Muscle layer of duodenum (tissue), 2 donors: ENCODE measurements around the gene MAP4K2.

Experiments used
- H3K27ac ChIP-seq: one replicate; pipeline ENCODE4 v1.7.0; 2013; ENCODE audit warnings: mild to moderate bottlenecking, low read length
- H3K27me3 ChIP-seq: one replicate; pipeline ENCODE4 v1.7.0; 2013; ENCODE audit warnings: low read depth, mild to moderate bottlenecking, control low read depth, low read length
- H3K36me3 ChIP-seq, 2 donors: one replicate each; pipeline ENCODE4 v1.7.0; 2013; ENCODE audit warnings: low read length in 2 of 2, control low read depth in 1 of 2, mild to moderate bottlenecking in 1 of 2; ENCODE audit not compliant: insufficient read depth in 2 of 2, control insufficient read depth in 1 of 2
- H3K4me1 ChIP-seq, 2 donors: one replicate each; pipeline ENCODE4 v1.7.0; 2013; ENCODE audit warnings: low read length in 2 of 2, mild to moderate bottlenecking in 2 of 2, control low read depth in 1 of 2, moderate library complexity in 1 of 2; ENCODE audit not compliant: insufficient read depth in 2 of 2, control insufficient read depth in 1 of 2
- H3K4me3 ChIP-seq, 2 donors: one replicate each; pipeline ENCODE4 v1.7.0; 2013; ENCODE audit warnings: low read length in 2 of 2, low read depth in 1 of 2, mild to moderate bottlenecking in 1 of 2
- H3K9me3 ChIP-seq, 2 donors: one replicate each; pipeline ENCODE4 v1.7.0; 2013; ENCODE audit warnings: low read length in 2 of 2, control low read depth in 1 of 2, mild to moderate bottlenecking in 1 of 2; ENCODE audit not compliant: control insufficient read depth in 1 of 2
- donor health status: healthy.

MAP4K2 gene

DNA sequence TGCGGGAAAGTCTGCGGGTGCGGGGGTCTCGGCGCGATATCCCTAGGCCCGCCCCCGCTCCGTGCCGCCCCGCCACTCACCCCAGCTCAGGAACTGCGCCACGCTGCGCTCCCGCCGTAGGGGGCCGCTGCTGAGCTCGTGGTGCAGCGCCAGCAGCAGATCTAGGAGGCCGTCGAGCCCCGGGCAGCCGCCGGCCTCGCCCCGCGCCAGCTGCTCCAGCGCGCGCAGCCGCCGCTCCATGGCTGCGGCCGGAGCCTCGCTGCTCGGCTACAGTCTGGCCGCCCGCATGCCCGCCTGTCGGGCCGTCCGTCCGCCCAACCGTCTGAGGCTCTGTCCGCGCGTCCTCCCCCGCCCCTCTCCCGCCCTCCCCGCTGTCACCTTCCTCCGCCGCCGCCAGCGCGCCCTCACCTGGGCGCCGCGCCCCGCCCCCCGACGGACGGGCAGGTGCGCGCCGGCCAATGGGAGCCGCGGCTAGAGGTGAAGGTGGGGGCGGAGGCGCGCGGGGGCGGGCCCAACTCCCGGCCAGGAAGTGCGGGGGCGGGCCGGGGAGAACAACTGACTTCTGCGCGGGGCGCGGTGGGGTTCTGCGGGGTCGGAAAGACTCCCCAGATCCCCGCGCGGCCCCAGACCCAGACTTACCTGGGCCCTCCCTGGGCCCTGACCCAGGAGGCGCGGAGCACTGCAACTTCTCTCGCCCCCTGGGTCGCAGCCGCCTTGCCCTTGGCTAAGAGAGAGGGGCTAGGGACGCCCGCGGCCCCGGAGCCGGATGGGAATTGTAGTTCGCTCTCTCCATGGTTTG, 41.5 kb upstream of the MAP4K2 start, which contains the start of gene CDC42BPG:
Gene CDC42BPG (minus strand): TSS at position 324 of the 799 bp plus-strand sequence. CDS start 84 bp downstream, at position 240.
- H3K4me3 ChIP-seq, result peak within 1 kb of the TSS; percentile 48 to 54
- H3K27me3 ChIP-seq, result no peaks in the 10 kb centered on the region
- H3K36me3 ChIP-seq, result no peaks in the 10 kb centered on the region
- H3K9me3 ChIP-seq, result no peaks in the 10 kb centered on the region
- peak within 1 kb of the TSS; percentile 45 for H3K27ac ChIP-seq
- peaks cover 10 to 19% of the 10 kb centered on the region in 2 donors for H3K4me1 ChIP-seq

DNA sequence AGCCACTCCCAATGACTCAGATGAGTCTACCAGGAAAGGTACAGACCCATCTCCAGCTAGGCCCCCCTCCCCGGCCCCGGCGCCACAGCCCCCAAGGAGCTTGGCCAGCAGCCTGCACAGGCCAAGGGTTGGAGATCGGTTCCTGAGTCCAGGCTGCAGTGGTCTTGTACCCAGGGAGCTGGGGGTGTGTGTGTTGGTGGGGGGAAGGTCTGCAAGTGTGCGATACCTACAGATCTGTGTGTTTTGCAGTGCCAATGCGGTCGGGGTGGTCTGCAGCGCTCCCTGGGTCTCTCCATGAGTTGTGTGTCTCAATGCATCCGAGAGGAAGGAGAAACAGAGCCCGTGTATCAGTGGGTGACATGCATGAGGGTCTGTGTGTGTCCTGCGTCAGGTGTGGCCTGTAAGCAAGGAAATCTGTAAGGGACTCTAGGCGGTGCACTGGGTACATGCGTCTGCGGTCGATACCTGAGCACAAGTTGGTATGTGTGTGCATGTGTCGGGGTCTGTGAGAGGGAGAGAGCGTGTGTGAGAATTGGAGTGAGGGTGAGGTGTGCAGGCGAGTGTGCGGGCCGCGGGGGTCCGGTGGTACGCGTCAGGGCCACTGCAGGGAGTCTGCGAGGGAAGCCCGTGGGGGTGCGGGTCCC, 40.8 kb upstream of the MAP4K2 start:
- no peaks in the 10 kb centered on the region for H3K27me3 ChIP-seq
- H3K27ac ChIP-seq, result peak overlapping the region; percentile 45
- no peaks in the 10 kb centered on the region for H3K36me3 ChIP-seq
- peak overlapping the region; percentile 48 to 54 for H3K4me3 ChIP-seq
- H3K4me1 ChIP-seq, result peaks cover 10 to 19% of the 10 kb centered on the region in 2 donors
- H3K9me3 ChIP-seq, result no peaks in the 10 kb centered on the region

DNA sequence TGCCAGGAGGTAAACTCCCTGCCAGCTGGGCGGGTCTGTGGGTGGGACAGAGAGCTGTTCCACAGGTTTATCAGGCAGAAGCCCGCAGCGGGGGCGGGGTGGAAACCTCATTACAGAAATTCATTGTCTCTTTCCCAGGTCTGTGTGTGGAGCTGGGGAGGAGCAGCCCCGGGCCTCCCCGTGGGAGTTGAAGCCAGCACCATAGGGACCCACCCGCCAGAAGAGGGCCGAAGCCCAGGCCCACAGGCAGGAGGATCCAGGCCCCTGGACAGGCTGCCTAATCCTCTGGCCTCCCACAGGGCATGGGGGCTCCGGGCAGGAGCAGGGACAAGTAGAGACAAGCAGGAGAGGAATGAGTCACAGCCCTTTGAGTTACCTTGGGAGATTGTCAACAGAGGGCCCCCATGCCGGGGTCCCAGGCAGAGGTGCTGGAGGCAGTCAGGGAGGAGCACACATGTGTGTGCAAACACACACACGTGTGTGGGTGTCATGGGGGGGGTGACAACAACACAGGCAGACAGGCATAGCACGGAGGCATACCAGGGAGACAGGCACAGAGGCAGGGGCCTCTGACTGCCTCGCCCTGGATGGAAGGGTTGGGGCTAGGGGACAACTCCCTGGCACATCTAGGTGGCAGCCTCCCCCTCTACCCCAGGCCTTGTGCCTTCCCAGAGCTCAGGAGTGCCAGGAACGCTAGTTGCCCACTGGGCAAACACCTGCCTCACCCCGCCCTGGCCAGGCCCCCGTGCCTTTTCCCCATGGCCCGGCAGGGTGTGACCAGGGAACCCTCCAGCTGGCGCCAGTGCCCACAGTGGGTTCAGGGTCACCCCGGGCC, 40.1 kb upstream of the MAP4K2 start:
- no peaks in the 10 kb centered on the region for H3K9me3 ChIP-seq
- H3K4me3 ChIP-seq, result peak overlapping the region in 1 of 2 donors; percentile 42
- no peaks in the 10 kb centered on the region for H3K36me3 ChIP-seq
- no peak overlapping the region for H3K27ac ChIP-seq
- H3K4me1 ChIP-seq, result peaks cover 4 to 12% of the 10 kb centered on the region in 2 donors
- no peaks in the 10 kb centered on the region for H3K27me3 ChIP-seq

DNA sequence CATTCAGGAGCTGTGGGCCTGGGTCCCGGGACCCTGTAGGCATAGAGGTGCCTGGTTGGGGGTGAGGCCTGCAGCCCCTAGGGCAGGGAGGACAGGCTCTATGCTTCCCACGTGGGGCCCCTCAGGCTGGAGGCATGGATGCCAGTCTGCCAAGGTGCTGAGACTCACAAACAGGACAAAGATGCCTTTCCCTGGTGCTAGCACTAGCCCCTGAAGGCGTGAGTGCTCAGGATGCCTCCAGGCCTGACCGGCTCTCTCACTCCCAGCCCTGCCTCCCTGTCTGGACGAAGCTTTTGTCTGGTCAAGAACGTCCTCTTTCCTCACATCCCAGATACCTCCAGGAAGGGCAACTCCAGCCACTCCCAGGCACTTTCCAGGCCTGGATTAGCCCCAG, 39.3 kb upstream of the MAP4K2 start:
- Histone ChIP-seq H3K4me1 (peaks cover 1 to 10% of the 10 kb centered on the region in 2 donors), H3K36me3 (no peaks in the 10 kb centered on the region), H3K27me3 (no peaks in the 10 kb centered on the region), H3K27ac (no peak overlapping the region), H3K9me3 (no peaks in the 10 kb centered on the region), H3K4me3 (no peak overlapping the region)

DNA sequence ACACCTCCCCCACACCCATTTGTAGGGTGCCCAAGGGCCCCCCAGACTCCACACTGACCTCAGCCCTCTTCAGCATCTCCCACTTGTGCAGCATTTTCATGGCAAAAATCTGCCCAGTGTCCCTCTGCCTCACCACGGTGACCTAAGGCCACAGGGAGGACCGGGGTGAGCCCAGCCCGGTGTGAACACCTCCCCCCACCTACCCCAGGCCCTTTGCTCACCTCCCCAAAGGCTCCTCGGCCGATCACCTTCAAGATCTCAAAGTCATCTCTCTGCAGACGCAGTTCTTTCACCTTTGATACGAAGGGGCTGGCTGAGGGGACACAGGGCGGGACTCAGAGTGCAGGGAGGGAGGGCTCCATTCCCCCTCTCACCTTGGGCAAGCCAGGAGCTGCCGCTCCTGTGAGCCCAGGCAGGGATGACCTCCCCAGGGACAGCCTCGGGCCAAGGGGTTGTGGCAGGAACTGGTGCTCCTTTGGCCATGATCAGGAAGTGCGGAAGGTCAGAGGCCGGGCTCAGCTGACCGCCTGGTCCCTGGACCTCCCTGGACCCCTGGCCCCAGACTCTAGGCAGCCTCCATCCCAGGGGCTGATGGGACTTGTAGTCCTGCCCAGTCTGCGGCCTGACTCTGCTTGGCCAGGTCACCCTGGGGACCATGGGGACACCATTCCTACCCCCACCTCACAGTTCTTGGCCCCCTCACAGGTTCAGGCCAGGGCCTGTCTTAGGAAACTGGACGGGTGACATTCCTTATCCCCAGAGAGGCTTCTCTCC, 38.8 kb upstream of the MAP4K2 start:
- Histone ChIP-seq H3K27me3 (no peaks in the 10 kb centered on the region), H3K9me3 (no peaks in the 10 kb centered on the region), H3K4me3 (no peak overlapping the region), H3K27ac (no peak overlapping the region), H3K4me1 (peaks cover 0 to 7% of the 10 kb centered on the region in 2 donors), H3K36me3 (no peaks in the 10 kb centered on the region)

DNA sequence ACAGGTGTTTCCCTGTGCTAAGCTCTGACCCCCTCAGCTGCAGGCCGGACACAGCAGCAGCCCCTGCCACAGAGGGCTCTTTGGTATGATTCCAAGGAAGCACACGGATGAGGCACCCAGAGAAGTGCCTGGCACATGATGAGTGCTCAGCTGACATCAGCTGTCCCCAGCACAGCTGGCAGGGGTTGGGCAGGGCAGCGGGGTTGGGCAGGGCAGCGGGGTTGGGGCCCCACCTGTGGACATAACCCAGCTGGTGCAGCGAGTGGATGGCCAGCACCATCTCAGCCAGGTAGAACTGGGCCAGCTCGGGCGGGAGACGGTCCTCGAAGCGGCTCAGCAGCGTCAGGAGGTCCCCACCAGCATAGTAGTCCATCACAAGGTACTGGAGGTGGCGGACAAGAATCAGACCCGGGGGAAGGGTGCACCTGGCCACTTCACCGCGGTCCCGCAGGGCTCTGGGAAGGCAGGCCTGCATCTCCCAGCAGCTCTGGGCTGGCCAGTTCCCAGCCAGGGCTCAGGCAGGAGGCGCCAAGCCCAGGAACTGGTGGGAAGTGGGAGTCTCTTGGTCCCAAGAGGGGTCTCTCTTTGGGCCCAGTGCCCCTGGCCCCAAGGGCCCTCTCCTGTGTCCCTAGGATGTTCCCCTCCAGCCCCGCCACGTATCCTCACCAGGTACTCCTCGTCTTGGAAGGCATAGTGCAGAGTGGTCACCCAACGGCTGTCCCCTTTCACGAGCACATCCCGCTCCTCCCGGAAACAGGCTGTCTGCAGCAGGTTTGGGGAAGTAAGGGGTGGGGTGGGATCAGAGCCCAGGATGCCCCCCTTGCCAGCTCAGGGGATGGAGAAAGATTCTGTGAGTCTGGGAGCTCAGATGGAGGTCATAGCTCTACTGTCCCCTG, 37.1 kb upstream of the MAP4K2 start:
- Histone ChIP-seq H3K9me3 (no peaks in the 10 kb centered on the region), H3K27me3 (no peaks in the 10 kb centered on the region), H3K4me1 (peaks cover 0 to 7% of the 10 kb centered on the region in 2 donors), H3K36me3 (no peaks in the 10 kb centered on the region), H3K27ac (no peak overlapping the region), H3K4me3 (no peak overlapping the region)

DNA sequence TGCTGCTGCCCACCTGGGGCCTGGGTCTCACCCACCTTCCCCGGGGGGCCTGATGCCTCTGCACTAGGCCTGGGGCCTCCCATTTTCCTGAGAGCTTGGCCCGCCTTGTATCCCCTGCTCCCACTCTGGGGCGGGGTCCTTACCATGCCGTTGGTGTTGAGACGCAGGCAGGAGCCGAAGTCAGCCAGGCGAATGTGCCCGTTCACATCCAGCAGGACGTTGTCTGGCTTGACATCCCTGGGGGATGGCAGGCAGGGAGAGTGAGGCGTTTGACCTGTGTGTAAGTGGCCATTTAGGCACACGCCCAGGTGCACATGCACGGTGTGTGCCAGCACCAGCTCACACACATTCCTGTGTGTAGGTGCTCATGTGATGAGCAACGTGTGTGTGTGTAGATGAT, 36.3 kb upstream of the MAP4K2 start:
- Histone ChIP-seq H3K27ac (no peak overlapping the region), H3K9me3 (no peaks in the 10 kb centered on the region), H3K4me3 (no peak overlapping the region), H3K27me3 (no peaks in the 10 kb centered on the region), H3K4me1 (peaks cover 0 to 2% of the 10 kb centered on the region in 2 donors), H3K36me3 (no peaks in the 10 kb centered on the region)

DNA sequence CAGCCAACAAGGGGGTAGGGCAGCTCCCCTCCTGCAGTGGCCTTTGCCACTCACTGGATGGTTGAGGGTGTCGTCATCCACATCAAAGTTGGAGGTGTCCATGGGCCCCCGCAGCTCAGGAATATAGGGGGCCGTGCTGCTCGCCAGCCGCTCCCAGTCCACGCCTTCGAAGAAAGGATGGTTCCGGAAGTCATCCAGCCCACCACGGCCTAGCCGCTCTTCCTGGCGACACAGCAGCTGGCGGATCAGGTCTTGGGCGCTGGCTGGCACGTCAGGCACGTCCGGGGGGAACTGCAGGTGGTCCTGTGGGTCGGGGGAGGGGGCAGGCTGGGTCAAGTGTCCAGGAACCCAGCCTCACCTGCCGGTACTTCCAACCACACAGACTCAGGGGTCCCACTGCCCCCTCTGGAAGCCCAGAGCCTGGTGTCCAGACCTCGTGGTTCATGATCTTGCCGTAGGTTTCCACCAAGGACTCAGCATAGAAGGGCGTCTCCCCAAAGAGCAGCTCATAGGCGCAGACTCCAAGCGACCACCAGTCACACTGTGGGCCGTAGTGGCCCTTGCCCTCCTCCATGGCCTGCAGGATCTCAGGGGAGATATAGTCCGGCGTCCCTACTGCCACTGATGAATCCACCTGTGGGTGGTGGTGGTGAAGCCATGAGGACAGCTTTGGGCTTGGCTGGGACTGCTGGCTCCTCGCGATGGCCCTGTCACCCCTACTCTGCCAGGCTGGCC, 35.8 kb upstream of the MAP4K2 start:
- no peaks in the 10 kb centered on the region for H3K36me3 ChIP-seq
- H3K9me3 ChIP-seq, result no peaks in the 10 kb centered on the region
- H3K27me3 ChIP-seq, result no peaks in the 10 kb centered on the region
- H3K27ac ChIP-seq, result no peak overlapping the region
- no peaks in the 10 kb centered on the region for H3K4me1 ChIP-seq
- no peak overlapping the region for H3K4me3 ChIP-seq

DNA sequence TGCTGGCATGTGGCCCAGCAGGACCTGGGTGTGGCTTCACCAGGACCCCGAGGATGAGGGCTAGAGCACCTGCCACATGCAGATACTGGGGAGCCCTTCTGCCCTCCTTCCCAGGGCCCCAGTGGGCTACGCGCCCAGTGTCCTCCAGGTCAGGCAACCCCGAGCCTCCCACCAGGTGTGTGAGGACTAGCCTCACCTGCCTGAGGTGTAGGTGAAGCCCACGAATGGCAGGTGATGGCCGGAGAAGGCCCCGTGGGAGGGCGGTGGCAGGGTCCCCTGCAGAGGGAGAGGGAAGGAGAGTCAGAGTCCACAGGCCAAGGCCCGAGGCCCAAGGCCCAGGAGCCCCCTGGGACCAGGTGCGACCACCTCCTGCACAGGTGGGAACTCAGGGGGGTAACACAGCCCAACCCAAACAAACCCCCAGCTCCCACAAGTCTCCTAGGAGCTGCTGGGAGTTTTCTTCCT, 34.9 kb upstream of the MAP4K2 start:
- H3K36me3 ChIP-seq, result no peaks in the 10 kb centered on the region
- H3K4me1 ChIP-seq, result no peaks in the 10 kb centered on the region
- H3K27me3 ChIP-seq, result no peaks in the 10 kb centered on the region
- no peak overlapping the region for H3K4me3 ChIP-seq
- H3K27ac ChIP-seq, result no peak overlapping the region
- no peaks in the 10 kb centered on the region for H3K9me3 ChIP-seq
